DOHH2 (cell line): ENCODE results near the gene KRTAP9-7.
"Not testable (repeated sequence)": the region's sequence is repeated elsewhere in the genome, so short reads cannot be mapped to it uniquely, and the experiment has no call there.

Experiments
- H3F3A ChIP-seq: fragments of 200-600 bp; sonication (generic), shearing (Covaris generic); 2 replicates; pipeline ENCODE4 v1.6.0; 2016; ENCODE audit warnings: antibody characterized with exemption, mild to moderate bottlenecking; ENCODE audit not compliant: control insufficient read depth, insufficient read depth
- H3K27ac ChIP-seq: fragments of 200-600 bp; sonication (generic); 2 replicates; pipeline ENCODE4 v1.5.1; 2014; ENCODE audit warnings: low read depth, mild to moderate bottlenecking, low read length, moderate library complexity
- H3K27me3 ChIP-seq: fragments of 200-600 bp; sonication (generic); 2 replicates; pipeline ENCODE4 v1.6.1; 2014; ENCODE audit warnings: mild to moderate bottlenecking, low read length, mixed read lengths; ENCODE audit not compliant: control insufficient read depth
- H3K36me3 ChIP-seq: fragments of 200-600 bp; sonication (generic); 2 replicates; pipeline ENCODE4 v1.6.1; 2014; ENCODE audit warnings: mild to moderate bottlenecking, low read length, moderate library complexity, mixed read lengths; ENCODE audit not compliant: control insufficient read depth
- H3K4me1 ChIP-seq: fragments of 200-600 bp; sonication (generic); 2 replicates; pipeline ENCODE4 v1.6.1; 2014; ENCODE audit warnings: mild to moderate bottlenecking, low read length, mixed read lengths; ENCODE audit not compliant: control insufficient read depth
- H3K4me2 ChIP-seq: fragments of 200-600 bp; sonication (generic); 2 replicates; pipeline ENCODE4 v1.6.0; 2014; ENCODE audit warnings: mild to moderate bottlenecking, low read length, moderate library complexity
- H3K4me3 ChIP-seq: fragments of 200-600 bp; sonication (generic); 2 replicates; pipeline ENCODE4 v1.5.1; 2014; ENCODE audit warnings: mild to moderate bottlenecking, low read length, mixed read lengths
- H3K79me2 ChIP-seq: fragments of 200-600 bp; sonication (generic); 2 replicates; pipeline ENCODE4 v1.6.1; 2014; ENCODE audit warnings: mild to moderate bottlenecking, low read length, mixed read lengths; ENCODE audit not compliant: control insufficient read depth
- H3K9me2 ChIP-seq: fragments of 200-600 bp; sonication (generic); replicated peaks from 2 replicates; pipeline ENCODE4 v1.6.1; 2014; ENCODE audit warnings: mild to moderate bottlenecking, low read length, mixed read lengths; ENCODE audit not compliant: control insufficient read depth
- H3K9me3 ChIP-seq: fragments of 200-600 bp; sonication (generic); 2 replicates; pipeline ENCODE4 v1.6.1; 2014; ENCODE audit warnings: antibody characterized with exemption, low read length, mixed read lengths; ENCODE audit not compliant: control insufficient read depth, insufficient read depth
- H4K20me1 ChIP-seq: fragments of 200-600 bp; sonication (generic); 2 replicates; pipeline ENCODE4 v1.6.0; 2014; ENCODE audit warnings: low read depth, mild to moderate bottlenecking, antibody characterized with exemption, low read length, moderate library complexity; ENCODE audit not compliant: control insufficient read depth, insufficient read depth
- CTCF ChIP-seq: fragments of 200-600 bp; sonication (generic); IDR thresholded peaks from one replicate; pipeline ENCODE4 v1.5.1; 2014; ENCODE audit warnings: antibody characterized with exemption, mild to moderate bottlenecking, low read depth, low read length; ENCODE audit not compliant: poor library complexity, severe bottlenecking
- EZH2phosphoT487 ChIP-seq: fragments of 200-600 bp; sonication (generic); IDR thresholded peaks from 2 replicates; pipeline ENCODE4 v1.6.1; 2017; ENCODE audit warnings: borderline replicate concordance, mild to moderate bottlenecking, antibody characterized with exemption, low read length, moderate library complexity, mixed read lengths

Gene KRTAP9-7

GRCh38 chr17:41231731-41232130 lies 43.8 kb upstream of the KRTAP9-7 start:
- Histone ChIP-seq H3K4me2 (no peak overlapping the region), H3K27me3 (peaks cover 5% of the 10 kb centered on the region), H3K4me3 (no peak overlapping the region), H3K9me2 (no peaks in the 10 kb centered on the region), H3K36me3 (no peaks in the 10 kb centered on the region), H3F3A (no peaks in the 10 kb centered on the region), H3K79me2 (no peaks in the 10 kb centered on the region), H3K4me1 (no peaks in the 10 kb centered on the region), H4K20me1 (no peaks in the 10 kb centered on the region), H3K9me3 (no peaks in the 10 kb centered on the region), H3K27ac (no peak overlapping the region)
- no peak for TF ChIP-seq EZH2phosphoT487
- TF ChIP-seq CTCF = no peak

GRCh38 chr17:41232399-41233105 lies 42.9 kb upstream of the KRTAP9-7 start, which contains the start of gene KRTAP9-3:
Gene KRTAP9-3 (plus strand): TSS chr17:41232449. CDS start chr17:41232502, 53 bp downstream.
- not testable (repeated sequence) for H3K27ac ChIP-seq, H3K4me2 ChIP-seq, H3F3A ChIP-seq, H3K27me3 ChIP-seq, H3K9me2 ChIP-seq, H3K9me3 ChIP-seq, H3K36me3 ChIP-seq, H3K79me2 ChIP-seq, H4K20me1 ChIP-seq, H3K4me1 ChIP-seq, H3K4me3 ChIP-seq

GRCh38 chr17:41237116-41237515 lies 38.4 kb upstream of the KRTAP9-7 start:
- not testable (repeated sequence) for H3K79me2 ChIP-seq, H4K20me1 ChIP-seq, H3K27ac ChIP-seq, H3K36me3 ChIP-seq, H3K9me2 ChIP-seq, H3F3A ChIP-seq, H3K4me1 ChIP-seq, H3K4me2 ChIP-seq, H3K27me3 ChIP-seq, H3K9me3 ChIP-seq, H3K4me3 ChIP-seq

- H3K36me3 ChIP-seq = not testable (repeated sequence)
Measured at GRCh38 chr17:41237949-41238437, 37.5 kb upstream of the KRTAP9-7 start, which contains the start of gene KRTAP9-8. Gene KRTAP9-8 (plus strand): TSS chr17:41237999. CDS start chr17:41238052, 53 bp downstream.

GRCh38 chr17:41246995-41247787 lies 28.3 kb upstream of the KRTAP9-7 start:
- H3K36me3 ChIP-seq, H3K27ac ChIP-seq, H3K4me2 ChIP-seq, H3K27me3 ChIP-seq, H3K4me1 ChIP-seq, H3K79me2 ChIP-seq, H3K9me2 ChIP-seq, H3K9me3 ChIP-seq, H3K4me3 ChIP-seq, H3F3A ChIP-seq, H4K20me1 ChIP-seq: not testable (repeated sequence)

More at GRCh38 chr17:41237949-41238437, 37.5 kb upstream of the KRTAP9-7 start, which contains the start of gene KRTAP9-8:
- not testable (repeated sequence) for H3K27me3 ChIP-seq, H3K9me3 ChIP-seq, H3K4me1 ChIP-seq, H3K27ac ChIP-seq, H3K4me3 ChIP-seq, H3F3A ChIP-seq, H3K9me2 ChIP-seq, H4K20me1 ChIP-seq, H3K4me2 ChIP-seq, H3K79me2 ChIP-seq

- not testable (repeated sequence) for H3K4me1 ChIP-seq, H3K27me3 ChIP-seq, H3K9me2 ChIP-seq, H3K4me3 ChIP-seq, H3K27ac ChIP-seq, H3K9me3 ChIP-seq, H3K4me2 ChIP-seq, H3K79me2 ChIP-seq, H3K36me3 ChIP-seq, H4K20me1 ChIP-seq, H3F3A ChIP-seq
Measured at GRCh38 chr17:41249637-41250240, 25.8 kb upstream of the KRTAP9-7 start, which contains the start of gene KRTAP9-4. Gene KRTAP9-4 (plus strand): TSS chr17:41249687. CDS start chr17:41249721, 34 bp downstream.
